Hepatocyte (in vitro differentiated cells): ENCODE measurements around the gene THBS2. TPM values are rescaled to one million over a fixed set of nuclear protein-coding genes. Genes with fewer than 3 reads are reported as not detected.

ENCODE experiments used
- DNase-seq: peaks from one replicate; pipeline ENCODE4 v3.0.0-alpha.2; 2016; ENCODE audit warnings: low spot score
- H2AFZ ChIP-seq: fragments of 200-600 bp; sonication (generic); 2 replicates; pipeline ENCODE4 v1.6.0; 2016; ENCODE audit warnings: antibody characterized with exemption, mild to moderate bottlenecking
- H3K27ac ChIP-seq: fragments of 200-600 bp; sonication (generic); 2 replicates; pipeline ENCODE4 v1.5.1; 2016; ENCODE audit warnings: mild to moderate bottlenecking
- H3K27me3 ChIP-seq: fragments of 200-600 bp; sonication (generic); 2 replicates; pipeline ENCODE4 v1.6.1; 2016
- H3K36me3 ChIP-seq: fragments of 200-600 bp; sonication (generic); replicated peaks from 2 replicates; pipeline ENCODE4 v1.5.1; 2016; ENCODE audit warnings: low read depth; ENCODE audit not compliant: insufficient read depth
- H3K4me1 ChIP-seq: fragments of 200-600 bp; sonication (generic); 2 replicates; pipeline ENCODE4 v1.5.1; 2016; ENCODE audit warnings: mild to moderate bottlenecking, moderate library complexity; ENCODE audit not compliant: insufficient read depth
- H3K4me2 ChIP-seq: fragments of 200-600 bp; sonication (generic); 2 replicates; pipeline ENCODE4 v1.6.0; 2016
- H3K4me3 ChIP-seq: fragments of 200-600 bp; sonication (generic); 2 replicates; pipeline ENCODE4 v1.5.1; 2016; ENCODE audit warnings: mild to moderate bottlenecking
- H3K79me2 ChIP-seq: fragments of 200-600 bp; sonication (generic); 2 replicates; pipeline ENCODE4 v1.6.0; 2017; ENCODE audit warnings: mild to moderate bottlenecking
- H3K9me2 ChIP-seq: fragments of 200-600 bp; sonication (generic); replicated peaks from 2 replicates; pipeline ENCODE4 v1.6.0; 2017; ENCODE audit warnings: mild to moderate bottlenecking; ENCODE audit not compliant: insufficient read depth
- H3K9me3 ChIP-seq: fragments of 200-600 bp; sonication (generic); 2 replicates; pipeline ENCODE4 v1.5.1; 2016; ENCODE audit warnings: low read depth, mild to moderate bottlenecking
- H4K20me1 ChIP-seq: fragments of 200-600 bp; sonication (generic); 2 replicates; pipeline ENCODE4 v1.6.0; 2016; ENCODE audit warnings: mild to moderate bottlenecking; ENCODE audit not compliant: insufficient read depth, poor library complexity, severe bottlenecking
- EZH2 ChIP-seq: fragments of 200-600 bp; sonication (generic); IDR thresholded peaks from 2 replicates; pipeline ENCODE4 v1.6.1; 2016; ENCODE audit warnings: antibody characterized with exemption, mild to moderate bottlenecking, borderline replicate concordance
- EZH2phosphoT487 ChIP-seq: fragments of 200-600 bp; sonication (generic); IDR thresholded peaks from one replicate; pipeline ENCODE4 v1.6.1; 2018; ENCODE audit warnings: antibody characterized with exemption, mild to moderate bottlenecking, low read depth, moderate library complexity; ENCODE audit not compliant: unreplicated experiment, severe bottlenecking
- WGBS: methylation state at CpG from one replicate; pipeline ENCODE4 v1.1.6; 2016; ENCODE audit warnings: low lambda C conversion rate; ENCODE audit errors: missing lambda C conversion rate; 5-methylcytosine and 5-hydroxymethylcytosine counted together
- polyA plus RNA-seq: library from polyadenylated mRNA; unstranded; fragments of >200 nt; fragmentation: Nextera tagmentation; extraction: Ambion mirVana; gene quantifications from 2 replicates; pipeline ENCODE4 v1.2.1, GENCODE V29; 2016
- total RNA-seq: library from RNA; depleted of rRNA; stranded (reverse); fragments of >200 nt; gene quantifications from 2 replicates; pipeline ENCODE4 v1.2.3, GENCODE V29; 2014
- TF ChIP-seq, protein P1 (sequence below): fragments of 200-600 bp; sonication (generic); IDR thresholded peaks from 2 replicates; pipeline ENCODE4 v1.5.1; 2016; ENCODE audit warnings: antibody characterized with exemption, mild to moderate bottlenecking; ENCODE audit not compliant: poor library complexity

Gene THBS2
- total and polyA plus RNA-seq, 2 experiments from 2014 or later, result 3.9 to 5.5 TPM

- Histone ChIP-seq H4K20me1 (no peaks in the 10 kb centered on the region), H3K27me3 (peaks cover 57% of the 10 kb centered on the region), H3K4me2 (peak overlapping the region; percentile 72), H2AFZ (no peak overlapping the region), H3K27ac (no peak overlapping the region), H3K36me3 (no peaks in the 10 kb centered on the region), H3K9me2 (no peaks in the 10 kb centered on the region), H3K9me3 (no peaks in the 10 kb centered on the region), H3K79me2 (no peaks in the 10 kb centered on the region), H3K4me1 (peaks cover 6% of the 10 kb centered on the region), H3K4me3 (no peak overlapping the region)
- WGBS, result 57% methylated on average over 18 of the region's 19 CpGs
- DNase-seq, result no peak
- TF ChIP-seq EZH2phosphoT487, result no peak
- TF ChIP-seq, protein P1, sequence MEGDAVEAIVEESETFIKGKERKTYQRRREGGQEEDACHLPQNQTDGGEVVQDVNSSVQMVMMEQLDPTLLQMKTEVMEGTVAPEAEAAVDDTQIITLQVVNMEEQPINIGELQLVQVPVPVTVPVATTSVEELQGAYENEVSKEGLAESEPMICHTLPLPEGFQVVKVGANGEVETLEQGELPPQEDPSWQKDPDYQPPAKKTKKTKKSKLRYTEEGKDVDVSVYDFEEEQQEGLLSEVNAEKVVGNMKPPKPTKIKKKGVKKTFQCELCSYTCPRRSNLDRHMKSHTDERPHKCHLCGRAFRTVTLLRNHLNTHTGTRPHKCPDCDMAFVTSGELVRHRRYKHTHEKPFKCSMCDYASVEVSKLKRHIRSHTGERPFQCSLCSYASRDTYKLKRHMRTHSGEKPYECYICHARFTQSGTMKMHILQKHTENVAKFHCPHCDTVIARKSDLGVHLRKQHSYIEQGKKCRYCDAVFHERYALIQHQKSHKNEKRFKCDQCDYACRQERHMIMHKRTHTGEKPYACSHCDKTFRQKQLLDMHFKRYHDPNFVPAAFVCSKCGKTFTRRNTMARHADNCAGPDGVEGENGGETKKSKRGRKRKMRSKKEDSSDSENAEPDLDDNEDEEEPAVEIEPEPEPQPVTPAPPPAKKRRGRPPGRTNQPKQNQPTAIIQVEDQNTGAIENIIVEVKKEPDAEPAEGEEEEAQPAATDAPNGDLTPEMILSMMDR, result no peak
- TF ChIP-seq EZH2, result no peak
Observed at GRCh38 chr6:169254456-169255316, 1.0 kb upstream of the THBS2 start.

DNA sequence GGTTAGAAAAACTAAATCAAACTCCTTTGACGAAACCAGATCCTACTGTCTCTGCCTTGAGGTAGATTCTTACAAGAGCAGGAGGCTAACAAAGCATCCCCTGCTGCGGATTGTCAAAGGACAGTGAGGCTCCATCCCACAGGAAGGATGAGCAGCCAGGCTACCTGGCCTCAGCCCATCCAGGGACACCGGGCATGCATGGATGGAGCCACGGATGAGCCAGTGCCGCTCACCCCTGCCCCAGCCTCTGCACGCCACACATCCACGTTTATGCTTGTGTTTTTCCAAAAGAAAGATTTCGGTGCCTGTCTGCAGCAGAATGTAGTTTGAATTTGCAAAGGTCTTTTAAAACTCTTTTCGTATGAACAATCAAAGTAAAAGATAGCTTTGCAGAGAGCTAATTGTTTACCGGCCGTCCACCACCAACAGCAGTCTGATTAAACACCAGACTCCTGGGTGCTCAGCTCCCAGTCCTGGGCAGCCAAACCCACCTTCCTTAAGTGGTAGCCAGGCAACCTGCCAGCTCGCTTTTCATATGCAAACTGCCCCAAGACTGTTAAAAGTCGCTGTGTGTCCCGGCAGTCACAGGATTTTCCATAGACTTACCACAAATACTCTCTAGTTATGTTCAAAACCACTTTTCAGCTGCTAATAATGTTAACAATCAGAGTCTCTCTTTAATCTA lies 999 bp downstream of the THBS2 start:
- H3K4me3 ChIP-seq, result no peak overlapping the region
- H2AFZ ChIP-seq, result peak overlapping the region; percentile 26
- no peaks in the 10 kb centered on the region for H3K36me3 ChIP-seq
- peaks cover 51% of the 10 kb centered on the region for H3K27me3 ChIP-seq
- peaks cover 6% of the 10 kb centered on the region for H3K4me1 ChIP-seq
- H3K27ac ChIP-seq, result no peak overlapping the region
- TF ChIP-seq EZH2phosphoT487 (no peak), EZH2 (peak; percentile 45)
- TF ChIP-seq, protein P1, result no peak
- no peaks in the 10 kb centered on the region for H3K79me2 ChIP-seq
- 7% methylated on average over 14 of the region's 14 CpGs for whole genome bisulfite sequencing
- no peaks in the 10 kb centered on the region for H3K9me3 ChIP-seq
- no peaks in the 10 kb centered on the region for H3K9me2 ChIP-seq
- DNase-seq, result no peak
- H4K20me1 ChIP-seq, result no peaks in the 10 kb centered on the region
- peak overlapping the region; percentile 72 for H3K4me2 ChIP-seq

GRCh38 chr6:169251822-169252504 lies 1.7 kb downstream of the THBS2 start:
- Histone ChIP-seq H3K4me1 (peaks cover 6% of the 10 kb centered on the region), H3K79me2 (no peaks in the 10 kb centered on the region), H3K27me3 (peaks cover 51% of the 10 kb centered on the region), H3K4me2 (peak overlapping the region; percentile 72), H3K9me3 (no peaks in the 10 kb centered on the region), H3K9me2 (no peaks in the 10 kb centered on the region), H4K20me1 (no peaks in the 10 kb centered on the region), H3K27ac (no peak overlapping the region), H2AFZ (no peak overlapping the region), H3K4me3 (no peak overlapping the region), H3K36me3 (no peaks in the 10 kb centered on the region)
- TF ChIP-seq, protein P1, result no peak
- TF ChIP-seq EZH2phosphoT487, result no peak
- TF ChIP-seq EZH2, result no peak
- DNase-seq, result no peak
- 39% methylated on average over 20 of the region's 20 CpGs for WGBS
